WTC11 (cell line): Measurements from ENCODE around the gene TSPAN7. TPM values are rescaled to one million over a fixed set of nuclear protein-coding genes. Genes with fewer than 3 reads are reported as not detected.

Experiments
- ATAC-seq: fragments of 200-7000 bp; cut with Tn5 transposase; 2 replicates; pipeline ENCODE4 v1.10.0; 2021; ENCODE audit warnings: mild to moderate bottlenecking, moderate library complexity
- CTCF ChIA-PET: fragments of 300-600 bp; sonication (Branson Sonifier 250); formaldehyde crosslinking; loops from one replicate; lab custom pipeline; 2021; ENCODE audit warnings: antibody characterized with exemption; lab: Charles Lee
- POLR2A ChIA-PET: fragments of 350-600 bp; sonication (Branson Sonifier 250); formaldehyde crosslinking; loops from one replicate; lab custom pipeline; 2021; ENCODE audit warnings: antibody characterized with exemption; lab: Charles Lee
- DNase-seq: peaks from one replicate; pipeline ENCODE4 v3.0.0; 2021; ENCODE audit warnings: low spot score
- H3K27ac Mint-ChIP-seq: 2 replicates; pipeline ENCODE4 v1.8.0; 2021; ENCODE audit warnings: mixed read lengths
- H3K27me3 Mint-ChIP-seq: 2 replicates; pipeline ENCODE4 v1.8.0; 2021; ENCODE audit warnings: low read depth, mild to moderate bottlenecking, moderate library complexity, mixed read lengths
- H3K36me3 Mint-ChIP-seq: 2 replicates; pipeline ENCODE4 v1.8.0; 2021; ENCODE audit warnings: mixed read lengths
- H3K4me1 Mint-ChIP-seq: 2 replicates; pipeline ENCODE4 v1.8.0; 2022; ENCODE audit warnings: mixed read lengths
- H3K4me3 Mint-ChIP-seq: 2 replicates; pipeline ENCODE4 v1.8.0; 2021; ENCODE audit warnings: mild to moderate bottlenecking, moderate library complexity, mixed read lengths
- H3K9me3 Mint-ChIP-seq: 2 replicates; pipeline ENCODE4 v1.8.0; 2021; ENCODE audit warnings: mixed read lengths
- AFF4 ChIP-seq: sonication (generic); formaldehyde crosslinking; IDR thresholded peaks from 2 replicates; pipeline ENCODE4 v1.8.1; 2023; ENCODE audit warnings: mild to moderate bottlenecking, missing genetic modification reagents, borderline replicate concordance
- ATF6 ChIP-seq: sonication (generic); formaldehyde crosslinking; IDR thresholded peaks from 2 replicates; pipeline ENCODE4 v1.8.1; 2023; ENCODE audit warnings: mild to moderate bottlenecking, missing genetic modification reagents
- CTCF ChIP-seq: fragments of 200-600 bp; IDR thresholded peaks from 2 replicates; pipeline ENCODE4 v1.8.0; 2022; ENCODE audit warnings: antibody characterized with exemption
- E2F4 ChIP-seq: sonication (generic); formaldehyde crosslinking; IDR thresholded peaks from 2 replicates; pipeline ENCODE4 v1.8.1; 2022; ENCODE audit warnings: low read depth, mild to moderate bottlenecking, moderate library complexity, missing genetic modification reagents, borderline replicate concordance
- EMX1 ChIP-seq: fragments of 250-450 bp; sonication (Bioruptor Pico); IDR thresholded peaks from 2 replicates; pipeline ENCODE4 v1.8.0; 2021; ENCODE audit warnings: mild to moderate bottlenecking
- GABPB1 ChIP-seq: sonication (generic); formaldehyde crosslinking; IDR thresholded peaks from 2 replicates; pipeline ENCODE4 v1.8.1; 2023; ENCODE audit warnings: mild to moderate bottlenecking, missing genetic modification reagents
- JUN ChIP-seq: sonication (generic); formaldehyde crosslinking; IDR thresholded peaks from 2 replicates; pipeline ENCODE4 v1.8.0; 2023; ENCODE audit warnings: mild to moderate bottlenecking, missing genetic modification reagents
- NFATC4 ChIP-seq: fragments of 250-450 bp; sonication (Bioruptor Pico); IDR thresholded peaks from 2 replicates; pipeline ENCODE4 v1.9.0; 2021; ENCODE audit warnings: mild to moderate bottlenecking
- SMAD3 ChIP-seq: sonication (generic); formaldehyde crosslinking; IDR thresholded peaks from 2 replicates; pipeline ENCODE4 v1.8.0; 2022; ENCODE audit warnings: missing genetic modification reagents, mild to moderate bottlenecking, borderline replicate concordance
- SOX15 ChIP-seq: fragments of 250-450 bp; sonication (Bioruptor Pico); IDR thresholded peaks from 2 replicates; pipeline ENCODE4 v1.9.0; 2021; ENCODE audit warnings: mild to moderate bottlenecking
- STAT6 ChIP-seq: sonication (generic); formaldehyde crosslinking; conservative IDR thresholded peaks from 2 replicates; pipeline ENCODE4 v1.8.1; 2023; ENCODE audit warnings: mild to moderate bottlenecking, low read depth, missing genetic modification reagents, moderate library complexity
- TCF7 ChIP-seq: sonication (generic); formaldehyde crosslinking; IDR thresholded peaks from 2 replicates; pipeline ENCODE4 v1.8.0; 2022; ENCODE audit warnings: mild to moderate bottlenecking, low read depth, missing genetic modification reagents, moderate library complexity
- USF1 ChIP-seq: sonication (generic); formaldehyde crosslinking; IDR thresholded peaks from 2 replicates; pipeline ENCODE4 v1.8.0; 2022; ENCODE audit warnings: mild to moderate bottlenecking, missing genetic modification reagents
- ZBTB21 ChIP-seq: sonication (generic); formaldehyde crosslinking; IDR thresholded peaks from 2 replicates; pipeline ENCODE4 v1.8.1; 2023; ENCODE audit warnings: mild to moderate bottlenecking, missing genetic modification reagents, borderline replicate concordance
- ZNF232 ChIP-seq: sonication (generic); formaldehyde crosslinking; IDR thresholded peaks from 2 replicates; pipeline ENCODE4 v1.8.0; 2022; ENCODE audit warnings: mild to moderate bottlenecking, missing genetic modification reagents
- ZNF317 ChIP-seq: sonication (generic); formaldehyde crosslinking; IDR thresholded peaks from 2 replicates; pipeline ENCODE4 v1.8.1; 2023; ENCODE audit warnings: low read depth, mild to moderate bottlenecking, moderate library complexity, missing genetic modification reagents, borderline replicate concordance
- ZNF512 ChIP-seq: sonication (generic); formaldehyde crosslinking; IDR thresholded peaks from 2 replicates; pipeline ENCODE4 v1.8.1; 2022; ENCODE audit warnings: missing genetic modification reagents, borderline replicate concordance
- total RNA-seq: library from RNA; stranded (reverse); gene quantifications from 3 replicates; pipeline ENCODE4 v1.2.3, GENCODE V29; 2021

The TSPAN7 gene
- total RNA-seq, 1 experiment from 2014 or later = 10.8 TPM

GRCh38 chrX:38519651-38520050 is 41.7 kb upstream of the TSPAN7 start (continued):
- TF ChIP-seq AFF4 (CRISPR knock-in tag) = no peak

GRCh38 chrX:38538134-38538533 is 23.2 kb upstream of the TSPAN7 start:
- H3K27me3 Mint-ChIP-seq = no peaks in the 10 kb centered on the region
- DNase-seq (no peak), ATAC-seq (no peak)
- H3K9me3 Mint-ChIP-seq = peaks cover 7% of the 10 kb centered on the region; the same call in 1 of the 2 replicates
- no peaks in the 10 kb centered on the region for H3K4me1 Mint-ChIP-seq
- POLR2A ChIA-PET = no interaction called here
- CTCF ChIA-PET = no interaction called here
- H3K27ac Mint-ChIP-seq = no peak overlapping the region
- no peaks in the 10 kb centered on the region for H3K36me3 Mint-ChIP-seq
- no peak overlapping the region for H3K4me3 Mint-ChIP-seq
- TF ChIP-seq SOX15 (CRISPR knock-in tag) (no peak), STAT6 (no peak), JUN (no peak), CTCF (no peak), NFATC4 (CRISPR knock-in tag) (no peak), EMX1 (no peak)

- H3K27me3 Mint-ChIP-seq = no peaks in the 10 kb centered on the region
- DNase-seq = no peak
- no peaks in the 10 kb centered on the region for H3K4me1 Mint-ChIP-seq
- no peak for TF ChIP-seq ZBTB21
- TF ChIP-seq ATF6 (CRISPR knock-in tag) = no peak
- TF ChIP-seq E2F4 (CRISPR knock-in tag) = no peak
- TF ChIP-seq SOX15 (CRISPR knock-in tag) = no peak
- no peak for TF ChIP-seq ZNF317 (CRISPR knock-in tag)
- TF ChIP-seq ZNF232 (CRISPR knock-in tag) = no peak
- no peak for TF ChIP-seq GABPB1 (CRISPR knock-in tag)
- TF ChIP-seq ZNF512 (CRISPR knock-in tag) = no peak
- TF ChIP-seq TCF7 = no peak
- no peak for TF ChIP-seq USF1 (CRISPR knock-in tag)
- no peak for TF ChIP-seq SMAD3
- ChIA-PET CTCF (no interaction called here), POLR2A (no interaction called here)
- H3K9me3 Mint-ChIP-seq = peaks cover 7% of the 10 kb centered on the region; the same call in 1 of the 2 replicates
- no peaks in the 10 kb centered on the region for H3K36me3 Mint-ChIP-seq
- no peak overlapping the region for H3K4me3 Mint-ChIP-seq
- H3K27ac Mint-ChIP-seq = no peak overlapping the region
- no peak for ATAC-seq
These were observed 21.6 kb upstream of the TSPAN7 start for GRCh38 chrX:38539748-38540147.
